ENCODE measurements around the gene SNTG2.

Gene SNTG2

DNA sequence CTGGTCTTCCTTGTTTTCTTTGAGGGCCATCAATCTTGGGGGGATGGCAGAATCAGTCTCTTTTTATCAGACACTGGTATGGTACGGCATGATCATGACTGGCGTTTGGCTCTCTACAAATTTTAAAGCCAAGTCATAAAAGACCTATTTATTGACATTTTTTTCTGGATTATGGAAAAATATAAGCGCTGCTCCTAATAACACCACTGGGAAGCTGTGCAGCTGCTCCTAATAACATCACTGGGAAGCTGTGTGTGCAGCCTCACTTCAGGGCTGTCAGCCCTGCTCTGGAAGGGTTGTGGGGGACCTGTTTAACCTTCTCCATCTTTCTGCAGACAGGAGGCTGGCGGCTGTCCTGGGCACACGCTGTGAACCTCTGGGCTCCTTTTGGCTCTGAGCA lies 88.9 kb downstream of the SNTG2 start:
- no peaks in the 10 kb centered on the region for H3K9me3 ChIP-seq (ENCODE audit: insufficient read depth, low read depth, low read length)
- no peaks in the 10 kb centered on the region for H3K36me3 ChIP-seq (ENCODE audit: insufficient read depth, low read length)
- no peak overlapping the region for H2AFZ ChIP-seq (ENCODE audit: low read length)
- H3K27me3 ChIP-seq (ENCODE audit: insufficient read depth, low read length, poor library complexity, severe bottlenecking) = no peaks in the 10 kb centered on the region
- no peaks in the 10 kb centered on the region for H3K9me2 ChIP-seq (replicated peaks; ENCODE audit: low read depth, low read length)
- H3K4me1 ChIP-seq (ENCODE audit: insufficient read depth, low read length, poor library complexity, severe bottlenecking) = no peaks in the 10 kb centered on the region
- H3K4me3 ChIP-seq (ENCODE audit: low read length, poor library complexity, severe bottlenecking) = no peak overlapping the region
- no peaks in the 10 kb centered on the region for H4K20me1 ChIP-seq (ENCODE audit: insufficient read depth, low read length, poor library complexity, severe bottlenecking)
- H3F3A ChIP-seq (ENCODE audit: low read depth) = no peaks in the 10 kb centered on the region
- no peak overlapping the region for H3K4me2 ChIP-seq (ENCODE audit: low read depth, low read length, poor library complexity, severe bottlenecking)
- TF ChIP-seq CTCF (conservative IDR thresholded peaks at IDR 0.05; ENCODE audit: low read length) (no peak), EZH2phosphoT487 (IDR thresholded peaks at IDR 0.05; ENCODE audit: borderline replicate concordance) (no peak)
- H3K79me2 ChIP-seq (ENCODE audit: insufficient read depth, low read length) = no peaks in the 10 kb centered on the region
- H3K9ac ChIP-seq (ENCODE audit: low read depth, low read length, poor library complexity, severe bottlenecking) = no peak overlapping the region

DNA sequence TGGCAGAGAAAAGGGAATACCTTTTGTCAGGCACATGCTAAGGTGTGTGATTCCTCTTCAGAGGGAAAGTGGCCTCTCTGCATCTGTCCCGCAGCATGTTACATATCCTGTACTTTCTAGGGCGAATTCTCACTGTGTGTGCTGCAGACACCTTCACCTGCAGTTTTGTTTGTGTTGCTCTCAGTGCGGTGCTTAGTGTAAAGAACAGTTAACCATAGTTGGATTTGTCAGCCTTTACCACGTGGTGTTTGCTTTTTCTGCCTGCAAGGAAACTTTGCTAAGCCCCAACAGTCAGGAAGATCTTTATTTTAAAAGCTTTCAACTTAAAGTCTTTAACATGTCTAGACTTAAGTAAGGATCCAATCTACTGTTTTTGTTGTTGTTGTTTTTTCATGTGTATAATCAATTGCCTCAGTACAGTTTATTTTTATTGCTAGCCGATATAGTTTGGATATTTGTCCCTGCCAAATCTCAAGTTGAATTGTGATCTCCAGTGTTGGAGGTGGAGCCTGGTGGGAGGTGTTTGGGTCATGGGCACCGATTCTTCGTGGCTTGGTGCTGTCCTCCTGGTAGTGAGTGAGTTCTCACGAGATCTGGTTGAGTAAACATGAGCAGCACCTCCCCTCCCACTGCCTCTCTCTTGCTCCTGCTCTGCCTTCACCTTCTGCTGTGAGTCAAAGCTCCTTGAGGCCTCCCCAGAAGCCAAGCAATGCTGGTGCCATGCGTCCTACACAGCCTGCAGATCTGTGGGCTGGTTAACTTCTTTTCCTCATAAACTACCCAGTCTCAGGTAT lies 90.6 kb downstream of the SNTG2 start:
- no peak overlapping the region for H3K4me3 ChIP-seq (ENCODE audit: low read length, poor library complexity, severe bottlenecking)
- H3F3A ChIP-seq (ENCODE audit: low read depth) = no peaks in the 10 kb centered on the region
- H3K4me1 ChIP-seq (ENCODE audit: insufficient read depth, low read length, poor library complexity, severe bottlenecking) = no peaks in the 10 kb centered on the region
- no peak overlapping the region for H2AFZ ChIP-seq (ENCODE audit: low read length)
- H3K9me3 ChIP-seq (ENCODE audit: insufficient read depth, low read depth, low read length) = no peaks in the 10 kb centered on the region
- no peaks in the 10 kb centered on the region for H3K27me3 ChIP-seq (ENCODE audit: insufficient read depth, low read length, poor library complexity, severe bottlenecking)
- H3K79me2 ChIP-seq (ENCODE audit: insufficient read depth, low read length) = no peaks in the 10 kb centered on the region
- H4K20me1 ChIP-seq (ENCODE audit: insufficient read depth, low read length, poor library complexity, severe bottlenecking) = no peaks in the 10 kb centered on the region
- no peak overlapping the region for H3K9ac ChIP-seq (ENCODE audit: low read depth, low read length, poor library complexity, severe bottlenecking)
- TF ChIP-seq CTCF (conservative IDR thresholded peaks at IDR 0.05; ENCODE audit: low read length) (no peak), EZH2phosphoT487 (IDR thresholded peaks at IDR 0.05; ENCODE audit: borderline replicate concordance) (no peak)
- H3K9me2 ChIP-seq (replicated peaks; ENCODE audit: low read depth, low read length) = no peaks in the 10 kb centered on the region
- no peak overlapping the region for H3K4me2 ChIP-seq (ENCODE audit: low read depth, low read length, poor library complexity, severe bottlenecking)
- H3K36me3 ChIP-seq (ENCODE audit: insufficient read depth, low read length) = no peaks in the 10 kb centered on the region

DNA sequence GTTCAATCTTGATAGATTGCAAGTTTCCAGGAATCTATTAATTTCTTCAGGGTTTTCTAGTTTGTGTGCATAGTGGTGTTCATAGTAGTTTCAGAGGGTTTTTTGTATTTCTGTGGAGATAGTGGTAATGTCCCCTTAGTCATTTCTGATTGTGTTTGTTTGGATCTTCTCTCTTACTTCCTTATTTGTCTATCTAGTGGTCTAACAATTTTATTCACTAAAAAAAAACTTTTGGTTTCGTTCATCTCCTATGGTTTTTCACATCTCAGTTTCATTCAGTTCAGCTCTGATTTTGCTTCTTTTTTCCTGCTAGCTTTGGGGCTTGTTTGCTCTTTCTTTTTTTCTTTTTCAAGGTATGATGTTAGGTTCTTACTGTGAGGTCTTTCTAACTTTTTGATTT lies 94.5 kb downstream of the SNTG2 start:
- Histone ChIP-seq H3K9me2 (replicated peaks; ENCODE audit: low read depth, low read length) (no peaks in the 10 kb centered on the region), H2AFZ (ENCODE audit: low read length) (no peak overlapping the region), H3K79me2 (ENCODE audit: insufficient read depth, low read length) (no peaks in the 10 kb centered on the region), H3K4me1 (ENCODE audit: insufficient read depth, low read length, poor library complexity, severe bottlenecking) (no peaks in the 10 kb centered on the region), H3K4me2 (ENCODE audit: low read depth, low read length, poor library complexity, severe bottlenecking) (no peak overlapping the region), H3K27me3 (ENCODE audit: insufficient read depth, low read length, poor library complexity, severe bottlenecking) (no peaks in the 10 kb centered on the region), H3K9me3 (ENCODE audit: insufficient read depth, low read depth, low read length) (no peaks in the 10 kb centered on the region), H3K9ac (ENCODE audit: low read depth, low read length, poor library complexity, severe bottlenecking) (no peak overlapping the region), H4K20me1 (ENCODE audit: insufficient read depth, low read length, poor library complexity, severe bottlenecking) (no peaks in the 10 kb centered on the region), H3K4me3 (ENCODE audit: low read length, poor library complexity, severe bottlenecking) (no peak overlapping the region), H3K36me3 (ENCODE audit: insufficient read depth, low read length) (no peaks in the 10 kb centered on the region), H3F3A (ENCODE audit: low read depth) (no peaks in the 10 kb centered on the region)
- no peak for TF ChIP-seq CTCF (conservative IDR thresholded peaks at IDR 0.05; ENCODE audit: low read length)
